HK-2 (cell line): ENCODE results near the gene TGM2.

Experiments
- DNase-seq: peaks from one replicate; pipeline ENCODE4 v3.0.0-alpha.2; 2018; ENCODE audit not compliant: unreplicated experiment

The TGM2 gene

GRCh38 chr20:38132156-38132909, 32.7 kb downstream of the TGM2 start:
- no peak for DNase-seq

- no peak for DNase-seq
These were observed 33.4 kb downstream of the TGM2 start for GRCh38 chr20:38131588-38132121.

DNA sequence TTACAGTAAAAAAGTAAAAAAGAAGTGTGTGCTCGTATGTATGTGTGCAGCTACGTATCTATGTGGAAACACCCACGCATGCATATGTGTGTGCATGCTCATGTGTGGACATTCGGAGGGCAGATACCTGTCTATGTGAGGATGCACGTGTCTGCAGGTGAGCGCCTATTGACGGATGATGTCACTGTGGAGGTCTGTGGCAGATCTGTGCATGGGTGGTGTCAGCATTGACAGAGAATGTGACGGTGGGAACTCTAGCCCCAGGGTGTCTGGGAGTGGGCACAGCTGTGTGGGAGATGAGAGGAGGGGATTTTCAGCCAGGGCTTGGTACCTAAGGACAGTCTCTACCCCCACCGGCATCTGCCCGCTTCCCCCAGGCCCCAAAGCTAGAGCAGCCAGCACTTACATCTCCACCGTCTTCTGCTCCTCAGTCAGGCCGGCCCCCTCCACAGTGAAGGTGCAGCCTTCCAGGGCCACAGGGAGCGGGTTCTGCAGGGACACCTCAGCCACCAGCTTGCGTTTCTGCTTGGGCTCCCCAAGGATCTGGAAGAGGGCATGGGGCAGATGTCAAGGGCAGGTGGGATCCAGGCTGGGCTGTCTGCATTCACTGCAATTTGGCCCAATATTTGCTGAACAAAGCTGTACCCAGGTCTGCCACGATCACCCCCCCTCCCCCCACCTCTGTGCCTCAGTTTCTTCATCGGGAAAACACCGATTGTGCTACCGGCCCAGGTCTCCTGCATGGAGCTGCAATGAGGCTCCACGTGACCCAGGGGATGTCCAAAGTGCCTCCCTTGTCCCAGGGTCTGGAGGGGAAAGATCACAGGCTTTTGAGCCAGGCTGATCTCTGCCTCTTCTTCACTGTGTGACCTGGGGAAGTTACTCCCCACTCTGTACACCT, 34.1 kb downstream of the TGM2 start:
- no peak for DNase-seq

DNA sequence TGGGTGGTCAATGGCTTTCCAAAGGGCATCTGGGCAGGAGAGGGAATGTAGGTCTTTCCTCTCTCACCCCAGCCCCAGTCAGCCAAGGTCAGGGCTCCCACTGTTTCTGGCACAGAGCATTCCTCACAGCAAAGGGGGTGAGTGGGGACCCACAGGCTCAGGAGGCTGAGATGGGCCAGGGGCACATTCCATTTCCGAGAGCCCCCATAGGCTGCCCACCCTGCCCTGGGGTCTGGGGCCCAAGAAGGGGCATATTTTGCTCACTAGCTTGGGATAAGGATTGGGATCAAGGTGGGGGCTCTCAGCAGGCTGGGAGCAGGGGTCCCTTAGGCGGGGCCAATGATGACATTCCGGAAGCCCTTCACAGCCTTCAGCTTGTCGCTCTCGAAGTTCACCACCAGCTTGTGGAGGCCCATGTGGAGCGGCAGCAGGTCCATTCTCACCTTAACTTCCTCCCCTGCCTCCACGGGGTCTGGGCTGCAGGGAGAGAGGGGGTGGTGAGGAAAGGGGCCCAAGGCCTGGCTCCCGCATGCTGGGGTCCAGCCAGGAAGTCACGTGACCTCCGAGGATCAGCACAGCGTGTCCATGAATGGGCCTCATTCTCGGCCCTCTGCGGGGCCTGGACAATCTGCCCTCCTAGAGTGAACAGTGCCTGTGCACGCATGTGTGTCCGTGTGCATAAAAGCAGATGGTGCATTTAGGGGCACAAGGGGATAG, 35.0 kb downstream of the TGM2 start:
- DNase-seq, result no peak

GRCh38 chr20:38129248-38129865, 35.7 kb downstream of the TGM2 start:
- no peak for DNase-seq

- DNase-seq, result no peak
These were observed 36.4 kb downstream of the TGM2 start for GRCh38 chr20:38128691-38129090.

GRCh38 chr20:38127920-38128528, 37.0 kb downstream of the TGM2 start:
- DNase-seq, result peak; percentile 8

- peak; percentile 58 for DNase-seq
These were observed 38.0 kb downstream of the TGM2 start for GRCh38 chr20:38126932-38127621.

DNA sequence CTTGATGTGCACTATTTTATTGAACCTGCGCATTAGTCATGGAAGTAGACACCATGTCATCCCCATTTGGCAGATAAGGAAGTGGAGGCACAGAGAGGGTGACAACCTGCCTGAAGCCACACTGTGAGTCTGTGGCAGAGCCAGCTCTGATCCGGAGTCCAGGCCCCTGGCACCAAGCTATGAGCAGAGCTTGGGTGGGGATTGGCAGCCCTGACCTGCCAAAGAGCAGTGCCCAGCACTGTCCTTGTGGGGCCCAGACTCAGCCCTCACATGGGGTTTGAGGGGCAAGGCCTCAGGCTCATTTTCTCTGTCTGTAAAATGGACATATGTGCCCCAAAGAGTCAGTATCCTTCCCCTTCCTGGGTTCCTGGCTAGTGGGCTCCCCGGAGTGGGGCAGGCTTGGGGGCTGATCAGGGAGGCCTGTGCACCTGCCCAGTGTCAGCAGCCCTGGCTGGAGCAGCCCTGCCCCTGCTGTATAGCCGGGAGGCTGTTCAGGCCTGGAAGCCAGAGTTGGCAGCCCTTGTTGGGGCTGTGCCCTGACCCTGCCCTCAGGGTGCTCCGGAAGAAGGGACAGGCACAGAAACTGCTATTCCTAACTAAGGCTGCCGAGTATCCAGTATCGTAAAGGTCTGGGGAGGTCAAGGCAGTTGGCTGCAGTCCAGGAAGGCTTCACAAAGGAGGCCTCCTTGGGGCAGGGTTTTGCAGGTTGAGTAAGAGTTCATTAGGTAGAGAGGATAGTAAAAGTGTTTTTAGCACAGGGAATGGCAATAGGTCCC, 38.7 kb downstream of the TGM2 start:
- no peak for DNase-seq

DNA sequence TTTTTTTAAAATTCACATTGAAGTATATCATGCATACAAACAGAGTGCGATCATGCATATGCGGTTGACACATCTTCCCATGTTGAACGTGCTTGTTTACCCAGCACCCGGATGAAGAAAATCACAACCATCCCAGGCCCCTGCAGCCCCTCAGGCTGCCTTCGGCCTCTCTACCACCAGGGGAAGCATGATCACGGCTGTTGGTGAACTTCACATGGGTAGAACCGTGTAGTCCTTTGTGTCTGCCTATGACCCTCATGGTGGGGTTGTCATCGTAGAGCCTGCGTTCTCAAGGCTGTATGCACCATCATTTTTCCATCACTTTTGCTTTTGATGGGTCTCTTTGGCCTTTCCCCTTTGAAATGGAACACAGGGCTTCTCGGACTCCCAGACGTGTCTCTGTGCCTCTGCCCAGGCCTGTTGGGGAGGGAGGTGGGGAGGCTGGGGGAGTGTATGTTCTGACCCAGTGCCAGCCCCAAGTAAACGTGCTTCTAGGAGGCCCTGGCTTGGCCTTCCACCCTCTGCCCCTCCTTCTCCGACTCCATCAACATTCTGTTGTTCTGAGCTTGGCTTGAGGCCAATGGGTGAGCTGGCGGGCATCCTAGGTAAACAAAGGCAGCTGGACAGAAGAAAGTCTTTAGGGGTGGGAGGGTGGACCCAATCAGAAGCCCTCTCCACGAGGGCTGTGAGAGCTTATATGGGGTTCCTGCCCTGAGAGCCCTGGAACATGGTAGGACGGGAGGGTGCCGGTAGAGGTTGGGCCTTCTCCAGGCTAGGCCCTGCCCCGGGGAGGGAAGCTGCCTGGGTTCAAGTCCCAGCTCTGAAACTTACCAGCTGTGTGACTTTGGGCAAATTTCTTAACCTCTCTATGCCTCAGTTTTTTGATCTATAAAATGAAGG, 39.7 kb downstream of the TGM2 start:
- no peak for DNase-seq

- no peak for DNase-seq
These were observed 42.0 kb downstream of the TGM2 start for GRCh38 chr20:38123021-38123587.

- DNase-seq, result no peak
These were observed 43.3 kb downstream of the TGM2 start for GRCh38 chr20:38121741-38122140.

DNA sequence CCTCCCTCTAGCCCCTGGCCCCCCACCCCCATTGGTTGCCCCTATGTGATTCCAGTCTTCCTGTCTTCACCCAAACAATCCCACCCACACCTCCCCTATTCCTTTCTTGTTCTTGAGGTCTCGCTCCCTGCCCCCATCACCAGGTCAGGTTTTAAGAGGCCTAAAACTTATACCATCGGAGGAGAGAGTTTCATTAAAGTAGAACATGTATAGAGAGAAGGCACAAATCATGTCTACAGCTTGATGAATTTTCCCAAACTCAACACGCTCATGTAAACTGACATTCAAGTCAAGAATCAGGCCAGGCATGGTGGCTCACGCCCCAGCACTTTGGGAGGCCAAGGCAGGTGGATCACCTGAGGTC, 44.5 kb downstream of the TGM2 start:
- no peak for DNase-seq

- no peak for DNase-seq
These were observed 45.6 kb downstream of the TGM2 start for GRCh38 chr20:38119446-38119845.

GRCh38 chr20:38117635-38118034, 47.4 kb downstream of the TGM2 start:
- no peak for DNase-seq

DNA sequence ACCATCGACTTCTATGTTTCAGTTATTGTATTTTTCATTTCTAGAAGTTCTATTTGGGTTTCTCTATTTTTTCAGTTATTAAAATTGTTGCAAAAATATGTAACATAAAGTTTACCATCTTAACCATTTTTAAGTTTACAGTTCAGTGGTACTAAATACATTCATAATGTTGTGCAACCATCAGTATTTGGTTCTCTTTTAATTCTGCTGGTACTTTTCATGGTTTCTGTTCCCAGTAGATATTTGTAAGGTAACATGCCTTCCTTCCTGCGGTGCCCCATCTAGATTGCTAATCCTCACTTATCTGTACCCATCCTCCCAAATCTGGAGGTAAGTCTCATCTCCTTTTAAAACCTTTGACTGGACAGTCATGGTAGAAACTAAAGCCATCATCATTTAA, 47.9 kb downstream of the TGM2 start:
- no peak for DNase-seq

DNA sequence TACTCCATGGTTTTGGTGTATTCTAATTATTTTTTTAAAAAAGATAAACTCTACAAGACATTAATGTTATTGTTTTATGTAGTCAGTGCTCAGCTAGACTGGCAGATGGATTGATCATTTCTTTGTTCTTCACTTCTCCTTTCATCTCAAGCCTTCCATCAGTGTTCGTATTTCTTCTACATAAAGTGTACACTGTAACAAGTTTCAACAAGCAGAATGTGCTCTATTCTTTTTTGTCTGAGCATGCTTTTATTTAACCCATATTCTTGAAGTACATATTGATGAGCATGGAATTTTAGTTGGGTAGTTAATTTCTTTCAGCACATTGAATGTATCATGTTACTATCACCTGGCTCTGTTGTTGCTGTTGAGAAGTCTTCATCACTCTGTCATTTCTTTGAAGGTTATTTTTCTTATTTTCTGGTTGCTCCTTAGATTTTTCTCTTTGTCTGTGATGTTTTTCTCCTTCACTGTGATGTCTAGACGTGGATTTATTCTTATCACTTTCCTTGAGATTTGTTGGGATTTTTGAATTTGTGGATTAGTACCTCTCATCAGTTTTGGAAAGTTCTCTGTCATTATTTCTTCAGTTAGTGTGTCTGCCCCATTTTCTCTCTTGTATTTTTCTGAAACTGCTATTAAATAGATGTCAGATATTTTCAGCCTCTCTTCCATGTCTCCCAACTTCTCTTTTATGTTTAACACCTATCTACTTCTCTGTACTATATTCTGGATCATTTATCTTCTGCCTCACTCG, 48.5 kb downstream of the TGM2 start:
- DNase-seq, result no peak

- no peak for DNase-seq
These were observed 49.2 kb downstream of the TGM2 start for GRCh38 chr20:38115896-38116295.
